GM12878 (cell line): ENCODE data around the gene AKAP13. TPM values are rescaled to one million over a fixed set of nuclear protein-coding genes. Genes with fewer than 3 reads are reported as not detected.

Source experiments
- CEBPB ChIP-seq, 2 experiments: fragments of 150-350 bp in 1 of 2; IDR thresholded peaks; 2 replicates each; pipeline ENCODE4 v1.6.1; 2012 to 2014; ENCODE audit warnings: low read depth in 2 of 2, low read length in 2 of 2, borderline replicate concordance in 1 of 2, inconsistent platforms in 1 of 2
- CHD1 ChIP-seq: IDR thresholded peaks from 2 replicates; pipeline ENCODE4 v1.6.1; 2012; ENCODE audit warnings: low read depth, low read length, improper control_type of control experiment
- CREM ChIP-seq: IDR thresholded peaks from 2 replicates; pipeline ENCODE4 v1.6.1; 2014; ENCODE audit warnings: antibody characterized with exemption, low read depth
- EP300 ChIP-seq, 2 experiments: fragments of 150-350 bp in 1 of 2; IDR thresholded peaks; 2 replicates each; pipeline ENCODE4 v1.6.1; 2011 to 2012; ENCODE audit warnings: low read depth in 2 of 2, low read length in 2 of 2, borderline replicate concordance in 1 of 2, improper control_type of control experiment in 1 of 2, inconsistent platforms in 1 of 2; ENCODE audit not compliant: control insufficient read depth in 1 of 2
- HDGF ChIP-seq: fragments of 450-650 bp; IDR thresholded peaks from 2 replicates; pipeline ENCODE4 v1.6.1; 2016; ENCODE audit warnings: antibody characterized with exemption
- IRF5 ChIP-seq: fragments of 450-650 bp; IDR thresholded peaks from 2 replicates; pipeline ENCODE4 v1.6.1; 2017; ENCODE audit warnings: borderline replicate concordance
- MTA2 ChIP-seq: fragments of 450-650 bp; IDR thresholded peaks from 2 replicates; pipeline ENCODE4 v1.6.1; 2016; ENCODE audit warnings: low read depth, mild to moderate bottlenecking, moderate library complexity
- NFYA ChIP-seq: IDR thresholded peaks from 2 replicates; pipeline ENCODE4 v1.6.1; 2011; ENCODE audit warnings: low read depth, mild to moderate bottlenecking, low read length, improper control_type of control experiment, borderline replicate concordance
- SMAD1 ChIP-seq: fragments of 450-650 bp; IDR thresholded peaks from 2 replicates; pipeline ENCODE4 v1.6.1; 2018; ENCODE audit warnings: mild to moderate bottlenecking, low read depth; ENCODE audit not compliant: partially characterized antibody
- SPI1 ChIP-seq: IDR thresholded peaks from 2 replicates; pipeline ENCODE4 v1.6.1; 2011; ENCODE audit warnings: low read depth, mild to moderate bottlenecking, low read length, moderate library complexity, borderline replicate concordance; ENCODE audit not compliant: insufficient read depth
- ZNF274 ChIP-seq: IDR thresholded peaks from one replicate; pipeline ENCODE4 v1.8.0; 2011; ENCODE audit not compliant: insufficient read length, insufficient read depth
- ZNF384 ChIP-seq: IDR thresholded peaks from 2 replicates; pipeline ENCODE4 v1.6.1; 2012; ENCODE audit warnings: low read depth, mild to moderate bottlenecking, low read length, improper control_type of control experiment, borderline replicate concordance
- ZSCAN29 ChIP-seq: fragments of 450-650 bp; IDR thresholded peaks from 2 replicates; pipeline ENCODE4 v1.6.1; 2017; ENCODE audit warnings: mild to moderate bottlenecking, moderate library complexity
- polyA plus RNA-seq, 11 experiments: library from polyadenylated mRNA; depleted of rRNA in 4 of 11; unstranded in 6 of 11; stranded (reverse) in 5 of 11; fragments of >200 nt; fragmentation: Nextera tagmentation in 4 of 11; fragmentation: Illumina TruSeq in 1 of 11; extraction: Ambion mirVana in 4 of 11; extraction: Trizol in 1 of 11; gene quantifications; 1 replicate in 1 of 11; 2 replicates in 10 of 11; pipeline versions ENCODE4 v1.2.1 to v1.2.3, GENCODE V29; 2011 to 2016; ENCODE audit warnings: inconsistent platforms in 2 of 11, missing spikeins in 2 of 11, low read depth in 1 of 11
- total RNA-seq, 4 experiments: library from RNA; depleted of rRNA in 3 of 4; stranded (reverse); fragments of >200 nt in 3 of 4; fragmentation: Illumina TruSeq in 1 of 4; extraction: Trizol in 1 of 4; gene quantifications; 2 replicates each; pipeline versions ENCODE4 v1.2.1 to v1.2.3, GENCODE V29; 2013 to 2021
- TF ChIP-seq, protein P1 (sequence below): IDR thresholded peaks from 2 replicates; pipeline ENCODE4 v1.6.1; 2012; ENCODE audit warnings: low read depth, low read length, improper control_type of control experiment
- TF ChIP-seq, protein P2 (sequence below): fragments of 450-650 bp; IDR thresholded peaks from 2 replicates; pipeline ENCODE4 v1.6.1; 2018; ENCODE audit warnings: borderline replicate concordance, mild to moderate bottlenecking; ENCODE audit not compliant: partially characterized antibody
- TF ChIP-seq, protein P3 (sequence below): fragments of 450-650 bp; IDR thresholded peaks from 2 replicates; pipeline ENCODE4 v1.6.1; 2017; ENCODE audit warnings: low read depth, mild to moderate bottlenecking, moderate library complexity
- TF ChIP-seq, protein P4 (sequence below): fragments of 450-650 bp; IDR thresholded peaks from 2 replicates; pipeline ENCODE4 v1.6.1; 2018; ENCODE audit warnings: mild to moderate bottlenecking, low read depth, moderate library complexity; ENCODE audit not compliant: partially characterized antibody
- TF ChIP-seq, protein P5 (sequence below): IDR thresholded peaks from 2 replicates; pipeline ENCODE4 v1.6.1; 2012; ENCODE audit warnings: low read depth, low read length, improper control_type of control experiment

Gene AKAP13
- total and polyA plus RNA-seq, 10 of the 15 experiments (the other 5 are each of a cell fraction or from before 2014, with no cell fraction given): 14.4 to 74.9 (median 55.1) TPM

DNA sequence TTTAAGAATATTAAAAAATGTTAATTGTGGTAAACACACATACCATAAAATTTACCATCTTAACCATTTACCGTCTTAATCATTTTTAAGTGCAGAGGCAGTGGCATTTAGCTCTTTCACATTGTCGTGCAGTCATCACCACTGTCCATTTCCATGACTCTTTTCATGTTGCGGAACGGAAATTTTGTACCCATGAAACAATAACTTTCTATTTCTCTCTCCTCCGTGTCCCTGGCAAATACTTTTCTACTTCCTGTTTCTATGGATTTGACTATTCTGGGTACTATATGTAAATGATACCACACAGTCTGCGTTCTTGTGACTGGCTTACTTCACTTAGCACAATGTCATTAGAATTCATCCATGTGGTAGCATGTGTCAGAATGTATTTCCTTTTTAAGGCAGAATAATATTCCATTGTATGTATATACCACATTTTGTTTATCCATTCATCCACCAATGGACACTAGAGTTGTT, 27.9 kb downstream of the AKAP13 start (continued):
- TF ChIP-seq EP300 (IDR thresholded peaks at IDR 0.05; ENCODE audit: borderline replicate concordance in 1 of 2, control insufficient read depth in 1 of 2, low read depth in 2 of 2, low read length in 2 of 2) (peak in 1 of 2 experiments; percentile 75; a peak in 3 of 4 replicates), SMAD1 (no peak), ZNF274 (no peak), CEBPB (IDR thresholded peaks at IDR 0.05; ENCODE audit: borderline replicate concordance in 1 of 2, low read depth in 2 of 2, low read length in 2 of 2) (no peak), IRF5 (no peak), CREM (0 out of 2 replicates have a peak, but pooled peaks have one; percentile 3), NFYA (no peak), ZNF384 (no peak), MTA2 (peak; percentile 72; the same call in 1 of the 2 replicates), CHD1 (no peak), HDGF (no peak), SPI1 (peak; percentile 34; the same call in 1 of the 2 replicates), ZSCAN29 (no peak)
- TF ChIP-seq, protein P1, sequence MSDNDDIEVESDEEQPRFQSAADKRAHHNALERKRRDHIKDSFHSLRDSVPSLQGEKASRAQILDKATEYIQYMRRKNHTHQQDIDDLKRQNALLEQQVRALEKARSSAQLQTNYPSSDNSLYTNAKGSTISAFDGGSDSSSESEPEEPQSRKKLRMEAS: no peak
- TF ChIP-seq, protein P2, sequence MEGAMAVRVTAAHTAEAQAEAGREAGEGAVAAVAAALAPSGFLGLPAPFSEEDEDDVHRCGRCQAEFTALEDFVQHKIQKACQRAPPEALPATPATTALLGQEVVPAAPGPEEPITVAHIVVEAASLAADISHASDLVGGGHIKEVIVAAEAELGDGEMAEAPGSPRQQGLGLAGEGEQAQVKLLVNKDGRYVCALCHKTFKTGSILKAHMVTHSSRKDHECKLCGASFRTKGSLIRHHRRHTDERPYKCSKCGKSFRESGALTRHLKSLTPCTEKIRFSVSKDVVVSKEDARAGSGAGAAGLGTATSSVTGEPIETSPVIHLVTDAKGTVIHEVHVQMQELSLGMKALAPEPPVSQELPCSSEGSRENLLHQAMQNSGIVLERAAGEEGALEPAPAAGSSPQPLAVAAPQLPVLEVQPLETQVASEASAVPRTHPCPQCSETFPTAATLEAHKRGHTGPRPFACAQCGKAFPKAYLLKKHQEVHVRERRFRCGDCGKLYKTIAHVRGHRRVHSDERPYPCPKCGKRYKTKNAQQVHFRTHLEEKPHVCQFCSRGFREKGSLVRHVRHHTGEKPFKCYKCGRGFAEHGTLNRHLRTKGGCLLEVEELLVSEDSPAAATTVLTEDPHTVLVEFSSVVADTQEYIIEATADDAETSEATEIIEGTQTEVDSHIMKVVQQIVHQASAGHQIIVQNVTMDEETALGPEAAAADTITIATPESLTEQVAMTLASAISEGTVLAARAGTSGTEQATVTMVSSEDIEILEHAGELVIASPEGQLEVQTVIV: no peak
- TF ChIP-seq, protein P3, sequence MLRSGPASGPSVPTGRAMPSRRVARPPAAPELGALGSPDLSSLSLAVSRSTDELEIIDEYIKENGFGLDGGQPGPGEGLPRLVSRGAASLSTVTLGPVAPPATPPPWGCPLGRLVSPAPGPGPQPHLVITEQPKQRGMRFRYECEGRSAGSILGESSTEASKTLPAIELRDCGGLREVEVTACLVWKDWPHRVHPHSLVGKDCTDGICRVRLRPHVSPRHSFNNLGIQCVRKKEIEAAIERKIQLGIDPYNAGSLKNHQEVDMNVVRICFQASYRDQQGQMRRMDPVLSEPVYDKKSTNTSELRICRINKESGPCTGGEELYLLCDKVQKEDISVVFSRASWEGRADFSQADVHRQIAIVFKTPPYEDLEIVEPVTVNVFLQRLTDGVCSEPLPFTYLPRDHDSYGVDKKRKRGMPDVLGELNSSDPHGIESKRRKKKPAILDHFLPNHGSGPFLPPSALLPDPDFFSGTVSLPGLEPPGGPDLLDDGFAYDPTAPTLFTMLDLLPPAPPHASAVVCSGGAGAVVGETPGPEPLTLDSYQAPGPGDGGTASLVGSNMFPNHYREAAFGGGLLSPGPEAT: peak; percentile 48
- TF ChIP-seq, protein P4, sequence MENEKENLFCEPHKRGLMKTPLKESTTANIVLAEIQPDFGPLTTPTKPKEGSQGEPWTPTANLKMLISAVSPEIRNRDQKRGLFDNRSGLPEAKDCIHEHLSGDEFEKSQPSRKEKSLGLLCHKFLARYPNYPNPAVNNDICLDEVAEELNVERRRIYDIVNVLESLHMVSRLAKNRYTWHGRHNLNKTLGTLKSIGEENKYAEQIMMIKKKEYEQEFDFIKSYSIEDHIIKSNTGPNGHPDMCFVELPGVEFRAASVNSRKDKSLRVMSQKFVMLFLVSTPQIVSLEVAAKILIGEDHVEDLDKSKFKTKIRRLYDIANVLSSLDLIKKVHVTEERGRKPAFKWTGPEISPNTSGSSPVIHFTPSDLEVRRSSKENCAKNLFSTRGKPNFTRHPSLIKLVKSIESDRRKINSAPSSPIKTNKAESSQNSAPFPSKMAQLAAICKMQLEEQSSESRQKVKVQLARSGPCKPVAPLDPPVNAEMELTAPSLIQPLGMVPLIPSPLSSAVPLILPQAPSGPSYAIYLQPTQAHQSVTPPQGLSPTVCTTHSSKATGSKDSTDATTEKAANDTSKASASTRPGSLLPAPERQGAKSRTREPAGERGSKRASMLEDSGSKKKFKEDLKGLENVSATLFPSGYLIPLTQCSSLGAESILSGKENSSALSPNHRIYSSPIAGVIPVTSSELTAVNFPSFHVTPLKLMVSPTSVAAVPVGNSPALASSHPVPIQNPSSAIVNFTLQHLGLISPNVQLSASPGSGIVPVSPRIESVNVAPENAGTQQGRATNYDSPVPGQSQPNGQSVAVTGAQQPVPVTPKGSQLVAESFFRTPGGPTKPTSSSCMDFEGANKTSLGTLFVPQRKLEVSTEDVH: no peak
- TF ChIP-seq, protein P5, sequence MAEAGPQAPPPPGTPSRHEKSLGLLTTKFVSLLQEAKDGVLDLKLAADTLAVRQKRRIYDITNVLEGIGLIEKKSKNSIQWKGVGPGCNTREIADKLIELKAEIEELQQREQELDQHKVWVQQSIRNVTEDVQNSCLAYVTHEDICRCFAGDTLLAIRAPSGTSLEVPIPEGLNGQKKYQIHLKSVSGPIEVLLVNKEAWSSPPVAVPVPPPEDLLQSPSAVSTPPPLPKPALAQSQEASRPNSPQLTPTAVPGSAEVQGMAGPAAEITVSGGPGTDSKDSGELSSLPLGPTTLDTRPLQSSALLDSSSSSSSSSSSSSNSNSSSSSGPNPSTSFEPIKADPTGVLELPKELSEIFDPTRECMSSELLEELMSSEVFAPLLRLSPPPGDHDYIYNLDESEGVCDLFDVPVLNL: no peak
